GM23248 (cell line): ENCODE data around the gene VAV2.

Experiments used
- EZH2 ChIP-seq: fragments of 200-600 bp; sonication (generic); IDR thresholded peaks from 2 replicates; pipeline ENCODE4 v1.6.1; 2018; ENCODE audit warnings: antibody characterized with exemption, mild to moderate bottlenecking; ENCODE audit not compliant: insufficient read depth, poor library complexity, severe bottlenecking
- EZH2phosphoT487 ChIP-seq: fragments of 200-600 bp; sonication (generic); IDR thresholded peaks from 2 replicates; pipeline ENCODE4 v1.6.1; 2018; ENCODE audit warnings: antibody characterized with exemption, moderate library complexity, mild to moderate bottlenecking, low read depth; ENCODE audit not compliant: insufficient read depth

DNA sequence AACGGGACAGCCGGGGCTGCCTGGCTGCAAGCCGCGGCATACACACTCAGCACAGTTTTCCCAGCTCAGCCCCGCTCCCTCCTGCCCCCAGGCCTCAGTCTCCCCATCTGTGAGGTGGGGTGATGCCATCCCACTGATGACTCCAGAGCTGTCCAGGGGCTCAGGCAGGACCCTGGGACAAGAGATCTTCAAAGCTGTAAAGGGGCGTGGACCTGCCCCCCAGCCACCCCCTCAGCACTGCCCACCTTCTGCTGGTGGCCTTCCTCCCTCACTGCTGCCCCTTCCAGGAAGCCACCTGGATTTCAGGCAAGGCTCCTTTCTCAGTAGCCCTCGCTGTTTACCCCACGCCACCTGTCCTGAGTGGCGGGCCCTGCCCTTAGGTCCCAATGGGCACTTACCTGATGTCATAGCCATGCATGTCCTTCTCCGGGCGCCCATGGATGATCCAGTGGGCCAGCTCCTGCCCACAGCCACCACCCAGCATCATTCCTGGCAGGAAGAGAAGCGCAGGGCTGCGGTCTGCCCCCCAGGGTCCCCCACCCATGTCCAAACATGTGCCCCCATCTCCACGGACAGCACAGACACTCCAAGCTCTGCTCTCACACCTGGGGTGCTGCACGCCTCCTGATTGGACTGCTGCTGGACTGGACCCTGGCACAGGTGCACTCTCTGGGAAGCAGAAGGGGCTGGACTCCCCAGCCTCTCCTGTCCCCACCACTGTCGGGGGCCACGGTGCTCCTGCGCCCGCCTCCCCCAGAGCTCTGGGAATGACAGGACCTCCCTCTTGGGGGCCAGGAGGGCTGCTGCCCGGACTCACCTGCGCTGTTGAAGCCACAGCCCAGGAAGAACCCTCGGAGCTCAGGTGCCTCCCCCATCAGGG lies 279.7 kb downstream of the VAV2 start:
- TF ChIP-seq EZH2phosphoT487 = no peak
- no peak for TF ChIP-seq EZH2
